T-helper 2 cell (primary cell): ENCODE results near the gene NDEL1.

ENCODE experiments used
- DNase-seq, 5 experiments: peaks; one replicate each; pipeline versions ENCODE4 v3.0.0 to v3.0.0-alpha.2; 2012 to 2022

The NDEL1 gene

DNA sequence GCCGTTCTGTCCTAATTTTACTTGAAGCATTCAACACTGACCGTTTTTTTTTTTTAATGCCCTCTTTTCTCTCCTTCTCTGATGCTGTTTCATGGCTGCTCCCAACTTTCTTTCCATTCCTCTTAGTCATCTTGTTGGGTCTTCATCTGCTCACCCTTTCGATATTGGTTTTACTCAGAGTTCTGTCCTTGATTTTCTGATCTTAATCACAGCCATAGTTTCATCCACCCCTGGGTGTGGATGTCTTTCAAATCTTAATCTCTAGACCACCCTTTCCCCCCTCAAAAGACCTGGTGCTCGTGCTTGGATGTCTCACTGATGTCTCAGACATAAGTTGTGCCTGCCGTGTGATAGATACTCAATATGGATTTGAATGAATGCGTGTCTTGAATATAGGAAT is 22.4 kb downstream of the NDEL1 start:
- DNase-seq = no peak

DNA sequence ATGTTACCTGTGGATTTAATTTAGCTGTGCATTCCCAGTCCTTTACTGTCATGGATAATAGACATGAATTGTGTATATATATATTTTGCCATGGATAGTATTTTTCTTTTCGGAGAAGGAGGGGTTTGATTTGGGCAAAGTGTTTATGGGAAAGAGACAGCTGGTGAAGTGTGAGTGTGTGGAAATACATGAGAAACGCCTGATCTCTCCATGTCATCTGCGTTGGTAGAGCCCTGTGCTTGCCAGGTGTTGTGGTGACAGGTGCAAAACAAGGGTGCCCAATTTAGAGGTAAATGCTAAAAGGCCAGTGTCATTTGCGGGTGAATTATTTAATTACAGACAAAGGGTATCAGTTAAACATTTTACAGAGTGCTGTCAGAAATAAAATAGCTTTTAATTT is 23.4 kb downstream of the NDEL1 start:
- DNase-seq = no peak

DNA sequence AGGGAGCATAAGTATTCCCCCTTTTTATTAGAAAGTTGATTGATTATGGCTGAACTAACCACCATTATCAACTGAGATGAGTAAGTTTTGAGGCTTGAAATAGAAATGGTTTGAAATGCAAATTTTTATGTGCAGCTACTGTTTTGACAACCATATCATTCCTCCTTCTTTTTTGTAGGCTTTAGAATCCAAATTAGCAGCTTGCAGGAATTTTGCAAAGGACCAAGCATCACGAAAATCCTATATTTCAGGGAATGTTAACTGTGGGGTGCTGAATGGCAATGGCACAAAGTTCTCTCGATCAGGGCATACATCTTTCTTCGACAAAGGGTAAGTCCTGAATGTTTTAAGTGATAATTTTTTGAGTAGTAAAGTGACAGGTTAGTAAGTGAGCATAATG is 24.1 kb downstream of the NDEL1 start:
- DNase-seq = no peak

DNA sequence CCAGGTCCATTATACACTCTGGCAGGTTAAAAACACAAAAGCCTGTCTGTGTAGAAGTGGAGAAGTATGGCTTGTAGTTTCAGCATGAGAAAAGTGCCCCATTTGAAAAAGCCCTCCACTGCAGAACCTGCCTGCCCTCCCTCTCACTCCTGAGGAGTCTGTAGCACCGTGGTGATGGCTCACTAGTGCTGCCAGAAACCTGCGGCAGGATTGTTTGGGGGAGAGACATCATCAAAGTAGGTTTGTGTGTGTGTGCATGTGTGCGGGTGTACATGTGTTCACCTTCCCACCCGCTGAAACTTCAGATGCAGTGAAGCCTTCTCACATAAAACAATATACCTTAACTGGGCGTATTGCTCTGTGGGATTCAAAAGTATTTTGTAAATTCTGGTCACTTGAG is 26.9 kb downstream of the NDEL1 start:
- DNase-seq = no peak

DNA sequence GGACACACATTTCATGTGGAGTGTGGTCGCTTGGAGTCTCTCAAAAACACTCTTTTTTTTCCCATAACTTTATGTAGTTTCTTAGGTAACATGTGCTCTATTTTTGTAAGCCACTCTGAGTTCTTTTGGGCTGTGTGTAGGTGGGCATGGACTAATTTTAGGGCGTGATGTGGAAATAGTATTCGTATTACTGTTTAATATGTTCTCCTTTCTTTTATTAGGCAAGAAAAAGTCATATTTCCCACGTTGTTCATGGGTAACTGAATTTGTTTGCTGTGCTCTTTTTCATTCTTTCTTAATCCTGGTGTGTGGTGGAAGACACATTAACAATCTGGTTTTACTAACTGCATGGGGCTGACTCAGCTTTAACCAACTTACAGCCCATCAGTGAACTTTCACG is 27.4 kb downstream of the NDEL1 start:
- DNase-seq = no peak

DNA sequence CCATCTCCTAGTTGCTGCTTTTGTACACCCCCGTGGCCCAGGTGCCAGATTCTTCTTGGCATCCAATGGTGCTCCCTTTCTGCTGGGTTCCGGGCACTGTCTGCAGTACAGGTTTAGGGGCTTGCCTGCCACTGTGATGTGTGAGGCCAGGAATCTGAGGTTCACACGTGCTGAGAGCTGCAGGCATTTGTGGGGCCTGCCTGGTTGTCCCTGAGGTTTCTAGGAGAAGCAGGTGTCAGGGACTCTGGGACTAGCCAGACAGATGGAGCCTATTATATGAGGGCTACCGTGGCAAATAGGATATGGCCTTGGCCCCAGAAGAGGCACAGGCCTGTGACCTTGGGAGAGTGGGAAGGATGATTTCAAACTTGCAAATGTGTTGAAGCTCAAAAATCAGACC is 29.3 kb downstream of the NDEL1 start:
- no peak for DNase-seq

DNA sequence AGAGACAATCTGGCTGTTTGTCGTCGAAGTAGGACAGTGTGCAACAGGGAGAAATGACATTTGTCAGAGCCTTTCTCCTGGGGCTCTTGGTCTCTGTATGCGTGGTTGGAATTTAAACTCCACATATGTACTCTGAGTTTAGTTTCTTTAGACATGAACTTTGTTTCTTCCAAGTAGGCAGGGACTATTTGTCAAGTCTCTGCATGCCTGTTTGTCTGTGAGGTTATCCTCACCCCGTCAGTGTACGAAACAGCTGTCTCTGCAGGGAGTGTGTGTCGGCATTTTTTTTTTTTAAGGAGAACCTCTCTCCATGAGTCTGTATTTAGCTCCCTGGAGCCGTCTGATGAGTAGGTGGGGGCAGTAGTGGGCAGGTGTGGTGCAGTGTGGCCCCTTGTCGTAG is 29.7 kb downstream of the NDEL1 start:
- no peak for DNase-seq

DNA sequence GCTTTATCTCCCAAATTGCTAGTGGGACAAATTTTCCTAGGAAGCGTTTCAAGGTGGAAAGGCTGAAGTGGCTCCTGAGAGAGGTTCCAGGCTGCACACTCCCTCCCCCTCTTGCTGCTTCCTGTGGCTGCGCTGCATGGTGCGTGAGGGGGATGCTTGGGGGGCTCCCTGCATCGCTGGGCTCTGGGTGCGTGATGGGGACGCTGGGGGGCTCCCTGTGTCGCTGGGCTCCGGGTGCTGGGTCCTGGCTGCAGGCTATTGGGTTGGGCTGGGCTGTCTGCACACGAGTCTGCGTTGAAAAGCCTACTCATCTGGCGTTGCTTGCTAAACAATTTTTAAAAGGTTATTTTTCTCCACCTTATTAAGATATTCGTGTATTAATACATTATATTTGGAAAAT is 30.1 kb downstream of the NDEL1 start:
- no peak for DNase-seq

DNA sequence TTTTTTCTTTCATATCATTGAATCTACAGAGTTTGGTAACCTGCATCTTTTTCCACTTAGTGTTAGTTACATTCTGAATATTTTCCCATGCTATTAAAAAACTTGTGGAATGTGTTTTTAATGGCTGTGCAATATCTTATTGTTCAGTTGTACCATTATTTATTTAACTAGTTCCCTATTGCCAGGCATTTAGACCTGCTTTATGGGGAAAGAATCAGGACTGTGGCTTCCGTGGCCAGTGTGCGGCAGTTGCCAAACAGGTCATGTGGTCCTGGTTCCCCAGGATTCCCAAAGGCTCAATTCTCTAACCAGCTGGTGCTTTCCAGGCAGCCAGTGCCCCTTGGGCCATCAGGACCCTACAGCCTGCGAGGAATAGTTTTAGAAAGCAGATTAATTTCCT is 30.8 kb downstream of the NDEL1 start:
- no peak for DNase-seq

DNA sequence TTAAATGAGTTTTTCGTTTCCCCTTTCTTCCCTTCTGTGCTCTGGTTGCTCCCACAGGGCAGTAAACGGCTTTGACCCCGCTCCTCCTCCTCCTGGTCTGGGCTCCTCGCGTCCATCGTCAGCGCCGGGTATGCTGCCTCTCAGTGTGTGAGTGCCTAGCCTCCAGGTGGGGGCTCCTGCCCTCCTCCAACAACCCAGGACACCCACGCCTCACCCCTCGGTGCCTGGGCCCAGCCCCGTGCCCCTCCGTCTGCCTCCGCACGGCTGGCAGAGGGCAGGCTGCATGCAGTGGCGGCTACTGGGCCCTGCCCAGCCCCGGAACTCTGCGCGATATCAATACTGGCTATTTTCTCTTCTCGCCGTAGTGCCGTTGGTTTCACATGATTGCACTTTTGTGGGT is 31.2 kb downstream of the NDEL1 start:
- DNase-seq = no peak

DNA sequence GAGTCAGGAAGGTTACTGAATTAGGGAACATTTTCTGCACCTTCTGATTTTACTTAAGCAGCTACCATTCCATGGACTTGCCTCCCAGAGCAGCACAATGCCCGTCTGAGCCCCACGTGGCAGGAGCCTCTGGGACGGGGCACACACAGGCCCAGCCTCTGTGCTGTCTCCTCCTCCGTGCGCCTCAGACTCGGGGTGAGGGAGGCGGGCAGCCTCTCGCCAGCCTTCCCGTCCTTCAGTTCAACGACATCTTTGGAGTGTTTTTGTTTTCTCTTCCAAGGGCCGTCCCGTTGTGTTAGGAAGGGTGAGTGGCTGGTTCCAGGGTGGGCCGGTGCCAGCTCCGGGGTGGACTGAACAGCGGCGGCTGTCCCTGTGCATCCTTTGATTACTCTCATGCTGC is 31.8 kb downstream of the NDEL1 start:
- no peak for DNase-seq

DNA sequence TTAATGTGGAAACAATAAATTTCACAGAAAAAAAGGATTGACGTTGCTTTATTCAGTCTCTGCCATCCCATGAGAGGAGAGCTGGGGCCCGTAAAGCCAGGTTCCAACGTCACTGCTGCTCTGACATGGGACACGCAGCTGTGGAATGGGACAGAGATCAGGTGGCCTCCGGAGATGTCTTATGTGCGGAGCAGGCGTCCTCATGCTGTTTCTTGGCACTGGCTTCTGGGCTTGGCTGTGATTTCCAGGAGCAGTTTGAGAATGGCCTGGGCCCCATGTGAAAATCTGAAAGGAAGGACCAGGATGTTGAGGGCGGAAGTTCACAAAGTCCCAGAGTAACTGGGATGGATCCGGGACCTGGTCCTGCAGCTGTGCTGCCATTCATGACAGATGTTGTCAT is 32.4 kb downstream of the NDEL1 start:
- no peak for DNase-seq

DNA sequence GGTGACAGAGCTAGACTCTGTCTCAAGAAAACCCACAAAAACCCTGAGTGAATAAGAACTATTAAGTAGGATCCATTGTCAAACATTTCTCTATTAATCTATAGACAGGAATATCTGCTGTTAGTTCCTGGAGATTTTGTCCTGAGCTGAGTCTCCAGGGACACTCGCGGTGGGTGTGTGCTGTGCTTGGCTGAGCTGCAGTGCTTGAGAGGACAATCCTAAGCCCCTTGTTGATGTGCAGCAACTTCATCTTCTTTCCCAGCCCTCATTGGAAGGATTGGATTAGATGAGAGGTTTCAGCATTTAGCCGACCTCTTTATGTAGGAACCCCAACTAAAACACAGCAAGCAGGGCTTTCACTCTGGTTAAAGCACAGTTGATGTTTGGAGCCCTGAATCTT is 33.3 kb downstream of the NDEL1 start:
- no peak for DNase-seq

DNA sequence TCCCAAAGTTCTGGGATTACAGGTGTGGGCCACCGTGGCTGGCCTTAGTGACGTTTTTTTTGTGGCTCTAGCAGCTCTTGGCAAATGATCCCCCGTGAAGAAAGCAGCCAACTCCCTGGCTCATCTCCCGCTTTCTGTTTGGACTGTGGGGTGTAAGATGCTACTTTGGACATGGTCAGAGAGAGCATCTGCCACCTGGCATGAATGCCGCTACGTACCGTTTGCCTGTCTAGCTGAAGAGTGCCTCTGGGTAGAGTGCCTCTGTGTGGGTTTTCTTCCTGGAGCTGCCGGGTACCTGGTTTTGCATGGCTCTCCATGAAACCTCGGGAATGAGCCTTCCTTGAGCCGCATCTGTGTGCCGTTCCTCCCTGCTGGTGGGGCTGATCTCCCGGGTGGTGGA is 34.3 kb downstream of the NDEL1 start:
- DNase-seq = no peak

DNA sequence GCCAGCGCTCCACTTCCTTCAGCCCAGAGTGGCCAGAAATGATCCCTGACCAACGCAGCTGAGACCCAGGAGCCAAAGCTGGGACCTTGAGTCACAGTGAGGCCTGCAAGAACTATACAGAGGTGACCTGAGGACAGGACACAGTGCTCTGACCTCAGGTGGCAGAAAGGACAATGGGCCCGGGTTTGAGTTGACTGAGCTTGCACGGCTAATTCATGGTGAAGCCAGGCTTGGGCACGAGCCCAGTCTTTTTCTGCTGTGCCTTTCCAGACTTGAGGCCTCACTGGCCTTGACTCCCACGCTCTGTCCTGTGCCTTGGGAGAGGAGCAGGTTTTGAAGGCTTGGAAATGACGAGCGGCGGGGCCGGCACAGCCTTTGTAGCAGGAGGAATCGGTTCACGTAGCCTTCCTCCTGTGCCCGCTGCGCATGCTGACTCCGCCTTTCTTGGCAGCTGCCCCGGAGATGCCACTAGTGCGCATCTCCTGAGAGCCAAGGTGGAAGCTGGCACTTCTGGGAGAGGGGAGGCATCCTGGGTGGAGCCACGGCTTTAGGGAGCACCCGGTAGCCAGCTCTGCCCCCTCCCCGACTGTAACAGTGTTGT is 34.9 kb downstream of the NDEL1 start:
- no peak for DNase-seq

DNA sequence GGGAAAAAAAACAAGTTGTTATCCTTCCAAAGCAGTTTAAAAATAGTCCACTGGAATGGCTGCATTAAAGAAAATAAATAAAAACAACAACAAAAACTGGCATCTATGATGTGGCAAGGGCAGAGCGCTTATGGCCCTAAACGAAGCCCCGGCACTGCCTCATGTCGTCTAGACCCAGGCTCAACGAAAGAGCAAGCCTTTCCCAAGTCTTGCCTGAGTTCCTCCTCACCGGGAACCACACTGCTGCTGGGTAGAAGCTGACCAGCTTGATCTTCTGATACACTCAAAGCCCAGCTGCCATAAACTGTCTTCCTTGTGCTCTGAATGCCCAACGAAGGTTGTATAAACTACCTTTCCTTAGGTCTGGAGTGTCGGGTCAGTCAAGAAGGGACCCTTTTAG is 37.0 kb downstream of the NDEL1 start:
- no peak for DNase-seq

DNA sequence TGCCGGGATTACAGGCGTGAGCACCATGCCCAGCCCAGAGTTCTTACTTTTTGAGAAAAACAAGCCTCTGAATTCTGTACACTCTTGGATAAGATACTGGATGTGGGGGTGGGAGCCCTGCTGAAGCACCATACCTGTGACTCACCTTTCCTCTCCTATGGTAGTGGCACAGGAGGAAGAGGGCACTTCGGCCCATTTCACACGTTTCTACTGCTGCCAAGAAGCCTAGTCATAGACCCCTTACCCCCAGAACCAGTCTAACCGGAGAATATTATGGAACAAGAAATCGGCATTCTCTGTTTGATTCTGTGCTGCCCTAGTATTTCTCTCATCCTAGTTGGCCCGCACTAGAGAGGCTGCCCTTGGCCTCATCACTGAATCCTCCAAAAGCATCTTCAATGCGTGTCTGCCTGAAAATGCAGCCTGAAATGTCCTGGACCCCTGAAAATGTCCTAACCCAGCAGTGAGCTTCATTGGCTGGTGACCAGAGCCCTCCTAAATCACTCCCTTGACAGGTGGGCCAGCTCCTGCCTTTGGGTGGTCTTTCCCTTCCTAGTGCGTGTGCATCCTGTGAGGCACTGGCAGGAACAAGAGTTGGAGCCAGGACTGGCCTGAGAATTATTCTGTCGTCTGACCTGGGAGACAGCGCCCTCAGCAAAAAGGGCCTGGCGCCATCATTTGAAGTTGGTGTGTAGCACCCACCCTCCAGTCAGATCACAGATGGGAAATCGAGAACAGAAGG is 37.9 kb downstream of the NDEL1 start:
- no peak for DNase-seq

DNA sequence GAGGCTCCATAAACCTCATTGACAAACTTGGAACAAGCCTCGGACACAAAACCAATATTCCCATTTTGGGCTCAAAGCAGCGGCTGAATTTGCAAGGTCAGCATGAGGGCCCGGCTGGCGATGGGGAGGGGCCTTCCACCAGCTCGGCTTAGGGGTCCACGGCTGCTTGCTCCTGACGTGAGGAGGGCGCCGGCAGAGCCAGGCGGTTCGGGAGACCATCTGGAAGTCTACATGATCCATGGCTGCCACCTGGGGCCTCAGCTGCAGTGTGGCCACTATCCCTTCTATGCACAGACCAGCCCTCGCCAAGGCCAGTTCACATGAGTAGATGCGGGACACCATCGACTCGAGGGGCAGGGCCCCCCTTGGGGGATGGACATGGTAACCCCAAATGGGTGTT is 39.1 kb downstream of the NDEL1 start:
- DNase-seq = no peak

DNA sequence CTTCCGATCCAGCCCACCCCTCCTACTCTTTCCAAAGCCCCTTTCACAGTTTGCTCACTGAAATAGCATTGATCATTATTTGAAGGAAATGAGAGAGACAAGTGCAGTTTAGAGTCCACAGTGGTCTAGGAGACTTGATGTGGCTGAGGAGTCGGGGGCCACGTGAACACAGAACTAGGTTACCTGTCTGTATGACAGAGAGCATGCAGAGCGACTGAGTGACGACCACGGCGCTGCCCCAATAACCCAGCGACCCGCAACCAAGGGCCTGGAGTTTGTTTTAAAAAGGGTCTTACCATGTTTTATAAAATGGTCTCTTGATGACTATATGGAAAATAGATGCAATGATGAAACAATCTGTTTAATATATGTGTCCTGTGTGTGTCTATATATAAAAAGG is 39.5 kb downstream of the NDEL1 start:
- DNase-seq = no peak

DNA sequence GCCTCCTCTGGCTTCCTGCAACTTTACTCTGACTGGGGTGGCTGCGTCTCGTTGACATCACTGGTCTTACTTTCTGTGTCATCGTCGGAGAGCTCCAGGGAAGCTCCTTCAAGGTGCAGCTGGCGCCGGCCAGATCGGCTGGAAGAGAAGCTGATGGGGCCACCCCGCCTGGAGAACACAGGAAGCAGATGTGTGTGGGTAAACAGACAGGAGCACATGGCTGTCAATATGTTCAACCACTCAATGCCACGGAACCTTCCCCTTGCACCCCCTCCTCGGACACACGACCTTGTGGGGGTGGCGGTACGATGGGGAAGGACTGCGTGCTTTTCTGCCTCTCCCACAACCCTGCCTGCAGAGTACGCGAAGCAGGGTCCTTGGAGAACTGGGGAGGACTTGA is 40.1 kb downstream of the NDEL1 start:
- DNase-seq = no peak

DNA sequence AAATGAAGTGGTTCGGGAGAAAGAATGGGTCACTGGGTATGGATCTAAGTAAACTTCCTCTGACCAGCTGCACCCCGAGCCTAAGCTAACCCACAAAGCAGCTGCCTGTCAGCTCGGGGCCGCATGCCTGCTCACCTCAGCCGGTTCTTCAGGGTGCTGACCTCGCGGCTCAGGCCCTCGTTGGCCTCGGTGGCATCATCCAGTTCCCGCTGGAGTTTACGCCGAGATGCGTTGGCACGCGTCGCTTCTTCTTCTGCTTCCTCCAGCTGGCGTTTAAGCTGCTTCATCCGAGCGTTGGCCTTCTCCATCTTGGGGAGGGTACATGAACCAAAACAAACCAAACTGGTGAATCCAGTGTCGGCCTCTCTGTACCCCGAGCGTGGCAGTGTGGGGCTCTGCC is 41.1 kb downstream of the NDEL1 start:
- no peak for DNase-seq

DNA sequence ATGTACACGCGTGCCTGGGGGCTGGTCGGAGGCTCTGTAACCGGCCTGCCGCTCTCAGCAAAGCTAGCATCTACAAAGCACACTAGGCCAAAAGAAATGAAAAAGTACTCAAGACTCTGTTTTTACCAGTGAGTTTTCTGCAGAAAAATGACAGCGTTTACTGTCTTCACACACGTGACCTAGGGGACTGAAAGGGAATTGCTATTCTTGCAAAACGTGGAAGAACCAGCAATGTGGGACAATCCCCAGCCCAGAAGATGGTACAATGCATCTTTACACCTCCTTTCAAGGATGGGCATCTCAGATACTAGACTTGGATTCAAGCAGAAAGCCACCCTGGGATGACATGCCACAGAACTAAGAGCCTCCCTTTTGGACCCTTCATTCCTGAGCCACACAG is 41.5 kb downstream of the NDEL1 start:
- no peak for DNase-seq

DNA sequence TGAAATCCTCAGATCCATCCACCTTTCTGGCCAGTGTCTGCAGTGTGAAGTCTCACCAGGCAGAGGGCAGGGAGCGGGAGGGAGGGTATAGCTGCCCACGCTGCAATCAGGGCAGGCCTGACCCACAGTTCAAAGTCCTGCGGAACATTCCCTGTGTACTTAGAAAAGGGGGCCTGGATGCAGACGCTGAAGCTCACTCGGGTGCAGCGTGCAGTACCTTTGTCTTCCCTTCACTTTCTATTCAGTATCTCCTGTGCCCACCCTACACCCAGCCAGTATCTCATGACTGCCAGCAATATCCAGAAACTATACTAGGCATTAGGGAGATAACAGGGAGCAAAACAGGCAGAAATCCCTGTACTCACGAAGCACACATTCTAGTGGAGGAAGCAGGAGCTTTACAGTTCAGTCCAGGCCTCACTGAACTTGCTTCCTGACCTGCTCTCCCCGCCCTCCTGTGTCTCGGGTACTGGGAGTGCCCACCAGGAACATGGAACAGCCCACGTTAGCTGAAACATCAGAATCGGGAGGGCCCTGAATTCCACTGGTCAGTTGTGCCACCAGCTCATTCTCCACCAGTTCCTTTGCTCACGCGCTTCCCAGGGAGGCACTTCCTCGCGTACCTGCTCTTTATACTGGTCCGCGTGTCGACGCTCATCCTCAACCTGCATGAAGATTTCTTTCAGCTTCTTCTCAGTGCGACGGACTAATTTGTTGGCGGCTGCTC is 42.2 kb downstream of the NDEL1 start:
- no peak for DNase-seq

DNA sequence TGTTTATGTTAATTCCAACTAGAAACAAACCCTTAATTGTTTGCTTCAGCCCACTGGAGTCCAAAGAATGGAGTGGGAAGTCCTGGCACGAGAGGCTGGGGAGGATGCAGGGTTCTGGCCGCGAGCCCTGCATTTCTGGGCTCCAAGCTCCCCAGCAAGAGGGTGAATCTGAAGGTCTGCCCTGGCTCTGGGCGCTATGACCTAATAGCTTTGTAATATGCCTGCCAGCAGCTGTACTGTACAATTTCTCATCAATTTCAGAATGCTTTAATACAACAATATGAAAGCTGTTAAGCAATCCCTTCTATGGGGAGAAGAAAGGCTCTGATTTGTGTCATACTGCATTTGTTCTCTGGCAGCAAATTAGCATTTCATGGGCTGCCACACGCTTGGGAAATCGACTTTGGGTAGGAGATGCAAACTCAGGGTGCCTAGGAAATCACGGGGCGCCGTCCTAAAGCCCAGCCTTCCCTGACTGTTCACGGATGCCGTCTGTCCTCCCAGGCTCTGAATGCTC is 43.8 kb downstream of the NDEL1 start:
- DNase-seq = no peak
